KBM-7 (cell line): ENCODE results near the gene DPPA5.
"Not testable (repeated sequence)": the region's sequence is repeated elsewhere in the genome, so short reads cannot be mapped to it uniquely, and the experiment has no call there.

Experiments used
- DNase-seq: peaks from one replicate; pipeline ENCODE4 v3.0.0-alpha.2; 2015
- in situ Hi-C: fragments of 300-500 bp; cut with MboI; formaldehyde crosslinking; loops from 2 replicates; pipeline ENCODE4 v1.14.3; 2020; ENCODE audit warnings: low sequenced_read_pairs, low pct_unique_long_range_greater_than_20kb, mixed read lengths

DPPA5 gene

DNA sequence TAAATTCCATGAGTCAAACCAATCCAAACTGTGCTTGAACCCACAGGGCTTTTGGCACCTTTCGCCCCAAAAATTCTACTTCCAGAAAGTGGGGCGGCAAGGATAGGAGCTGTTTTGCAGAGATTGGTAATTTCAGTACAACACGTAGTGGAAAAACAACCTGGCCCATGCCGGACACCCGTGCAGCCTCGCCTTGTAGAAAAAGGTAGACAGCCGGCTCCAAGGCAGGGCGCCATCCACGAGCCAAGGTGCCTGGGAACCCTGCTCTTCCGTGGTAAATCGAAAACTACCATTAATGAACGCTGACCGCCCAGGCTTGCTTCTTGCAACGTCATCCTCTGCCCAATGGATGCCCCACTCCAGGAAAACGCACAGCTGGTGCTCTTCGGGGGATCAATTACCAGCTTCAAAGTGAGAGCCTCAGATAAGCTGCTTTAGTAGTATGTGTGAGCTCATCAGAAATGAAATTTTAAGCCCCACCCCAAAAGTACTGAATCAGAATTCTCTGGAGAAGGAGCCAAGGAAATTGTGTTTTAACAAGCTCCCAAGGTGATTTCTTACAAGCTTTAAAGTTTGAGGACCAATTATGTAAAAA lies 13.8 kb upstream of the DPPA5 start:
- no peak for DNase-seq
- in situ Hi-C loops, result no loop called here

DNA sequence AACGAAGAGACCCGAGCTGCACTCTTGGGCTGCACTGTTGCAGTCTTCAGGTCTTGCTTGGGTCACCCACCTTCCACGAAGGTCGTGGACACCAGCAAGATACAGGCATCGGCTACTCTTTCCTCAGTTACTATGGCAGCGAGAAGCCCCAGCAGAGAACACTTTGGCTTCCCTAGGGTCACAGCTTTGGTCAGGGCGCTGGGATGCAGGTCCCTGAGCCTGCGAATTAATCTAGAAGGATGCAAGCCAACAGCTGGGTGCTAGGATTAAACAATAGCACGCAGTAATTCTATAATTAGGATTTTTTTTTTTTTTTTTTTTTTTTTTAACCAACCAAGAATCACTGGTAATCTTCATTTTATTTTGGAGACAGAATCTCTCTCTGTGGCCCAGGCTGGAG lies 10.5 kb upstream of the DPPA5 start:
- no peak for DNase-seq
- in situ Hi-C loops, result no loop called here

DNA sequence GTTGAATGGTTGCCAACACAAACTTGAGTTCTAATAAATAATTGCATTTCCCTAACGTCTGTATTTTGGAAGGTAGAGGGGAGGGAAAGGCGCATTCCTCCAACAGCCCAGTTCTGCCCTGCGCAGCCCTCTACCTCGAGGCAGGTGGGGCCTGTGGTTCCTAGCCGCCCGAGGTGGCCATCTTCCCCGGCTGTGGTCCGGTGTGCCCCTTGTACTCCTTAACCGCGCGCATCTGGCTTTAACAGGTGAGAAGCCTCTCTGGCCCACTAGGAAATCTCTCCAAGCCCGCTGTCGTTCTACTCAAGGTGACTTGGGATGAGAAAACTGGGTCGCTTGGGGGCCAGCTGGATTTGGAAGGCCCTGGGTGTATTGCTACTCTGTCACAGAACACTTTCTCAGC lies 10.0 kb upstream of the DPPA5 start:
- in situ Hi-C loops, result no loop called here
- DNase-seq, result no peak

DNA sequence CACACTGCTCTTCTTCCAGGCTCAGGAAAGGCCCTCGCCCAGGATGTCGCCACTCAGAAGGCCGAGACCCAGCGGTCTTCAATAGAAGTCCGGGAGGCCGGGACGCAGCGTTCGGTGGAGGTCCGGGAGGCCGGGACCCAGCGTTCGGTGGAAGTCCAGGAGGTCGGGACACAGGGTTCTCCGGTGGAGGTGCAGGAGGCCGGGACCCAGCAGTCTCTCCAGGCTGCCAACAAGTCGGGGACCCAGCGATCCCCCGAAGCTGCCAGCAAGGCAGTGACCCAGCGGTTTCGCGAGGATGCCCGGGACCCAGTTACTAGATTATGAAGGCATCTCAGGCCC lies 9.4 kb upstream of the DPPA5 start:
- in situ Hi-C loops, result no loop called here

DNA sequence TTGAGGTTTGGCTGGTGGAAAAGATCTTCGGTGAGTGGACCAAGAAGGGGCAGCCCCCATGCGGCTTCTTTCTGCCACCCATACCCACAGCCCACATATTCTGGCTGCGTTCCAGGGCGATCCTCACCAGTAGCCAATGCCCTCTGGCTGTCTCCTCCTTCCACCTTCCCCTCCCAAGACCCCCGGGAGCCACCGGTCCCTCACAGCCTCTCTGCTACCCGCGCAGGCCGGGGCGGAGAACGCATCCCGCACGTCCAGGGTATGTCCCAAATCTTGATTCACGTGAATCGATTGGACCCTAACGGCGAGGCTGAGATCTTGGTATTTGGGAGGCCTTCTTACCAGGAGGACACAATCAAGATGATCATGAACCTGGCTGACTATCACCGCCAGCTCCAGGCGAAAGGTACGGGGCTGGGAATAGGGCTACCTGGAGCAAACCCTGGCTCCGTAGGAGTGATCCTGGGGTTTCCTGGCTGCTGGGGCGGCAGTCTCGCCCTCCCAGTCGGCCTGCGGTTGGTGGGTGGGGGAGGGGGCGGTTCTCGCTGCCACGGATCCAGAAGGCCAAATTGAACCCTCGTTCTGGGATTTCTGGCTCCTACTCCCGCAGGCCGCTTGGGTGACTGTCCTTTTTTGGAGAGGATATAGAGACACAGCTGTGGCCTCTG lies 8.9 kb upstream of the DPPA5 start:
- in situ Hi-C loops, result no loop called here
- DNase-seq, result no peak

More for the DNA sequence above, 9.4 kb upstream of the DPPA5 start:
- DNase-seq, result no peak

DNA sequence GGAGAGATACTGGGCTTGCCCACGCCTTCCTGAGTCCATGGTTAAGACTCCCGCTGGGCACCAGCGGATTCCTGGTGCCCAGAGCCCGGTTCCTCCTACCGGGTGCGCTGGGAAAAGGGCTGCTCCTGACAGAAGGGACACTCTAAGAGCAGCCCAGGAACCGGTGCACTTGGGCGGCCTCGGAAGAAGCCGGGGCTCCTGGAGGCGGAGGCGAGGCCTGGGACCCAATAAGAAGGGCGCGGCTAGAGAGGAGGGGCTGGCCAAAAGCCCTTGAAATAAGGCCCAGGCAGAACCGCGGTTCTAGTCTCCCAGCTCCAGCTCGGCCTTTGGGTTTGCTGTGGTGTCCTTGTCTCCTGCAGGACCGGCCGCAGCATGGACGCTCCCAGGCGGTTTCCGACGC lies 8.3 kb upstream of the DPPA5 start, which contains the start of gene KHDC3L:
Gene KHDC3L, plus strand, starts transcription at position 301 of the 400 bp plus-strand sequence. Its CDS starts 72 bp downstream, at position 373.
- in situ Hi-C loops, result no loop called here
- no peak for DNase-seq

DNA sequence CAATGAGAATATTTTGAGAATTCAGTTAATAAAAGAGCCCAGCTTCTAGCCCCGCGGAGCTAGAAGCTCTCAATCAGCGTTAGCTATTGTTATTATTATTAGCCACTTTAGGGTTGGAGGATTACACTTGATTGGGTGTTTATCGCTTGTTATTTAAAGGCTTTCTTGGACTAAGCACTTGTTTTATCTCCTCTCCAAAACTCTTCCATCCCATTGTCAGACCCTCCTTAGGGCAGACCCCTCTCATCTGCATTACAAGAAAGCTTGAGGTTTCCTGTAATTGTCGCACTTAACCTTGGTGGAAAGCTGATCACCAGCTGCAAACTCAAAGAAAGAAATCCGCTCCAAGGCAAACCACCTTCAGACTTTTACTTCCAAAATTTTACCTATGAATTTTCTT lies 4.8 kb downstream of the DPPA5 start:
- in situ Hi-C loops, result no loop called here
- no peak for DNase-seq

DNA sequence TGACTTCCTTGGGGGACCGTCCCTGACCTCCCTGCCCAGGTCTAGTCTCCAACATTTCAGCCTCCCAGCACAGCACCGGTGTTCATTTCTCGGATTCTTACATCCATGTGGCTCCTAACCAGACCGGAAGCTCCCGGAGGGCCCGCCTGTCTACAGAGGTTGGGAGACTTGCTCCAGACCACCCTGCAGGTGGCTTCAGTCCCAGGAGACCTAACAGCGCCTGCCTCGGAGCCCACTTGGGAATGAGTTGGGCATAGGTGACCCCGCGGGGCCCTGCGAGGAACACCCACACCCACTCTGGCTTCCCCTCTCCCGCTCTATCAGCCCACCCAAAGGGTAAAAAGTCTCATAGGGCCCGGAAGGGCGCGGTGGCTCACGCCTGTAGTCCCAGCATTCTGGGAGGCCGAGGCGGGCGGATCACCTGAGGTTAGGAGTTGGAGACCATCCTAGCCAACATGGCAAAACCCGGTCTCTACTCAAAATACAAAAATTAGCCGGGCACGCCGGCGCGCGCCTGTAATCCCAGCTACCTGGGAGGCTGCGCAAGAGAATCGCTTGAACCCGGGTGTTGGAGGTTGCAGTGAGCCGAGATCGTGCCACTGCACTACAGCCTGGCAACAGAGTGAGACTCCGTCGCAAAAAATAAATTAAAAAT lies 5.4 kb downstream of the DPPA5 start:
- in situ Hi-C loops, result no loop called here
- no peak for DNase-seq

DNA sequence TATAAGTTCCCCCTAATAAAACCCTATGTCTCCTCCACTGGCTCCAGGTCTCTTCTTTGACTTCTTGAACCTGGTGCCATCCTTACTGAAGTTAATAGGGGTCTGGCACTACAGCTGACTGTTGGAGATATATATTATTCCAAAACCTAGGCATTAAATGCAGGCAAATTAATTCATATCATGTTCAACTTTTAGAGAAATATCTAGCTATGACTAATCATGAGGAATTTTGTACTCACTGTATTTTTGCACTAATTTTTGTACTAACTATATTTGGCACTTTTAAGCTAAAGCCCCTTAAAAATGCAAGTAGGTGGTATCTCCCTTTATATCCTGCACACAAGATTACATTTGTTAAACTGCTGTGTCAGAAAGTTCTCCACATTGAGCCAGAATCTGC lies 10.9 kb downstream of the DPPA5 start:
- DNase-seq, result no peak
- in situ Hi-C loops, result no loop called here

DNA sequence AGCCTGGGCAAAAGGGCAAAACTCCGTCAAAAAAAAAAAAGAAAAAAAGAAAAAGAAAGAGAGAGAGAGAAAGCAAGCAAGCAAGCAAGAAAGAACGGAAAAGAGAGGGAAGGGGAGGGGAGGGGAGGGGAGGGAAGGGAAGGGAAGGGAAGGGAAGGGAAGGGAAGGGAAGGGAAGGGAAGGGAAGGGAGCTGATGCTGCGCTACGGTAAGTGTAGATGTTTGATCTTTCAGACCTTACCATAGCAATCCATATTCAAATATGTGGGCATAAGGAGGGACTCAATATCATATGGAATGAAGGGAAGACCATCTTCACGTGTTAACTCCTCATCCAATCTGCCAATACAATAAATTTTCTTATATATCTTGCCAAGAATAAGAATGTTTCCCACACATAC lies 11.9 kb downstream of the DPPA5 start:
- in situ Hi-C loops, result no loop called here
- no peak for DNase-seq

DNA sequence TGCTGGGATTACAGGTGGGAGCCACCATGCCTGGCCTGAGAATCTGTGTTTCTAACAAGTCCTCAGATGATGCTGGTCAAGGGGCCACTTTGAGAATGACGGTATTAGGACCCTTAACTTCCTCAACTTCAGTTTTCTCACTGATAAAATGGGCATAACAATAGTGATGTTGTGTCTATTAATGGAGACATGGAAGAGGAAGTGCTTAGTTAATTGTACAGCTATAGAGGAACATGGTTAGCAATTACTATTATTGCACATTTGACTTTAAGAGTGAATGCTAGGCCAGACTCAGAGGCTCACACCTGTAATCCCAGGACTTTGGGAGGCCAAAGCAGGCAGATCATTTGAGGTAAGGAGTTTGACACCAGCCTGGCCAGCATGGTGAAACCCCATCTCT lies 12.7 kb downstream of the DPPA5 start:
- DNase-seq, result no peak
- in situ Hi-C loops, result no loop called here

DNA sequence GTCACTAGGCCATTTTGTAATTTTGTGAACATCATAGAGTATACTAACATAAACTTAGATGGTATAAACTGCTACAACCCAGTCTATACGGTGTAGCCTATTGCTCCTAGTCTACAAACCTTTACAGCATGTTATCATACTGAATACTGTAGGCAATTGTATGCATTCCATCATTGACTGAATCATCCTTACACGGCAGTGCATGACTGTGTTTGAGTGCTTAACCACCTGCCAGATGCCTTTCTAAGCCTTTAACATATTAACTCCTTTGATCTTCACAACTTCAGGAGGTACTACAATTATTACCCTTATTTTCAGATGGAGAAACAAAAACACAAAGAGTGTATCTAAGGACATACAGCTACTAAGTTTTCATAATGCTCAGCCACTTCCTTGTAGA lies 14.0 kb downstream of the DPPA5 start:
- DNase-seq, result no peak
- in situ Hi-C loops, result no loop called here

DNA sequence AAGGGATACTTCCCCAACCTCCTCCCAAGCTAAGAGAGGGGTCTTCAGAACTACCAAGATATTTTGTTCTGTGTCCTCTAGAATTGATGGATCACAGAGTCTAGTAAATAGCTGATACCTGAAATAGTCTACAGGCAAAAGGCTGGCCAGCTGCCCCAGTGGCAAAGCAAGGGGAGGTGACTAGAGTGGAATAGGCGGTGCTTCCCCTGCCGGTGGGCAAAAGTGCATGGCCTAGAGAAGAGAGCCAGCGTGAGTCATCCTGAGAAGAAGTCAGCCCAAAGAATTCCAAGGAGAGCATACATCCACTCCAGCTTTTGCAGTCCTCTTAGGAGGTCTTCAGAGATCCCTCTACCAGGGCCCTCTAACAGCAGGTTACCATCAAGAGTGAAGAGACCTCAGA lies 14.7 kb downstream of the DPPA5 start:
- DNase-seq, result no peak
- in situ Hi-C loops, result no loop called here

DNA sequence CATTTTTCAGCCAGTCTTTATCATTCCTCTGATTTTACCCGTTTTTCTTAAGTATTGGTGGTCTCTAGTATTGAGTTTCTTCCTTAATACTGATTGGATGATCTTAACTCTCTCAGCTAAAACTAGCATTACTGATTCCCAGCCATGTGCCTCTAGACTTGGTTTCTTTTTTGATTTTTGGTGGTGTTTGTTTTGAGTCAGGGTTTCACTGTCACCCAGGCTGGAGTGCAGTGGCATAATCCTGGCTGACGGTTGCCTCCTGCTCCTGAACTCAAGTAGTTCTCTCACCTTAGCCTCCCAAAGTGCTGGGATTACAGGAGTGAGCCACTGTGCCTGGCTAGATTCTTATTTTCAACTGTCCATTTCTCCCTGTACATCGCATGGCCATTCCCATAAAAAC lies 24.9 kb downstream of the DPPA5 start:
- in situ Hi-C loops, result no loop called here
- DNase-seq, result no peak

DNA sequence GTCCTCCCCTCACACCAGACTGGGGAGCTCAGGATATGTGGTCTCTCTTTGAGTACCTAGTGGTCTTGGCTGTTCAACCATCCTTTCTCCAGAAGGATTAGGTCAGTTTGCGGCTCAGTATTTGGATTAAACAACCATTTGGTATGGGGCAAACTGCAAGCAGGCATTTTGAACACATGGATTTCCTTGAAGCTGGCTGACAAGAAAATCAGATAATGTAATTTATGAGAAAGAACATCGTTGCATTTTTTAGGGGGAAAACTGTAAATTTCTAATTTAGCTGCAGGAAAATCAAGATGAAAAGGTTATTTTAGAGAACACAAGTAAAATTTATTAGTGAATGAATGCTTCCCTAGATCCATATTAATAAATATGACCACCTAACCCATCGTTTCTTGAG lies 25.3 kb downstream of the DPPA5 start:
- no peak for DNase-seq
- in situ Hi-C loops, result no loop called here

DNA sequence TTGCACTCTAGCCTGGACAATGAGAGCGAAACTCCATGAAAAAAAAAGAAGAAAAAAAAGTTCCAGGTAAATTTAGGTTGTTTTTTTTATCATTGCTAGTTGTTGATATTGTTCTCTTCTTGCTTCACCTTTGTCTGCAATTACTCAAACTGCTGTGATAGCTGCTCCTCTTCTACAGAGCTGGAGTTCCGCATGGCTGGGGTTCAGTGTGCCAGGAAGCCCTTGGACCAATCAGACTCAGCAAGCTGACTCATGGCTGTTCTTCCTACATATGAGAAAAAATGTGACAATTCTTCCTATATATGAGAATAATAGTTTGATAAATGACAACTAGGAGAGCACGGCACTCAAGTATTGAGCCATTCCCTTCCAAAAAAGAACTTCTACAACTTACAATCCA lies 28.4 kb downstream of the DPPA5 start:
- in situ Hi-C loops, result no loop called here

DNA sequence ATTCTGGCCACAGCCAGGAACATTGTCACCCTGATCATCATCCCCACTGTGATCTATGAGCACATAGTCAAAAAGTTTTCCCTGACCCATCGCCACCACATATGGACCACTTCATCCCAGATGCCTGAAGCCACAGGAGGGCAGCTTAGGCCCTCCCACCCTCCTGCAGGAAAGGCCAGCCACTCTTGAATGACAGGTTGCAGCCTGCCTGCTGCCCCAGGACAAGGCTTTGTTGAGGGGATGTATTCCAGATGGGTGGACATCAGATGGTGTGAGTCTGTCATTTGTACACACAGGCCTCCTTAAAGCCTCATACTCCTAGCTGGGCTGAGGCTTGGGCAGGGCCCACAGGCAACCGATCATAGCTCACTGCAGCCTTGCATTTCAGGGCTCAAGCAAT lies 30.8 kb downstream of the DPPA5 start:
- in situ Hi-C loops, result no loop called here

More for the DNA sequence above, 28.4 kb downstream of the DPPA5 start:
- DNase-seq, result no peak

DNA sequence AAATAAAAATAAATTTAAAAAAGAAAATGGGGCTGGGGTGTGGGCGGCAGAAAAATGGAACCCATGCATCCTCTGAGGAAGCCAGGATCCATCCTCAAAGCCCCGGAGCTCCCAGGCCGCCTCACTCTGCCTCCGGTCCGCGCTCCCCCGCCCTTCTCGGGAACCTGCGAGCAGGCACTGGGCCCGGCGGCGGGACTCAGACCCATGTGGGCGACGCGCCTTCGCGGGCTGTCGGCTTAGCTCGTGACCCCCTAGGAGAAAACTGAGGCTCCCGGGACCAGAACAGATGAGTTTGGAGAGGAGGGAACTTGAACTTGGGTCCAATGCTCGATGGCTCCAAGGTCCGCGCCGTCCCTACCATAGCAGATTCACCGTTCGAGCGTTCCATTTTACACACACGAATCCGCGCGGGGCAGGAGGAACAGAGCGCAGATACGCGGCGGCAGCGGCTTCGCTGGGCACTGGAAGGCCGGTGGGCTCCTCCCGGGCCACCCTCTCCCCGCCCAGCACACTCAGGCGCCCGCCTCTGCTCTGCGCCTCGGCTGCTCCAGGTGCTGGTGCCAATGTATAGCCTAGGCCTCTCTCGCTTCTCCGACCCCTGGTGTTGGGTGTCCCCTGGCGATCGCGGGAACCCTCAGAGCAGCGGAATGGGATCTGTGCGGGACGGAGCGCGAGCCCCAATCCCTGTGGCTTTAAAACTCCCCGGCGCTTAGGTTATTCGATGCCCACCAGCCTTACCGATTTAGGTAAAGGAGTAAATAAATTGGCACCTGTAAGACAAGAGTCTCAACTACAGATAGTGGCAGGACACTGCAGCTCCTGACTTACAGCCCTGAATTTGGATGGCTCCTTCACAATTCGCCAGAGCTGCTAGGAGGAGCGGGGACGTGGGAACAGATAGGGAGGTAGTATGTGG lies 39.2 kb downstream of the DPPA5 start:
- no peak for DNase-seq
- in situ Hi-C loops, result no loop called here

More for the DNA sequence above, 30.8 kb downstream of the DPPA5 start:
- no peak for DNase-seq

DNA sequence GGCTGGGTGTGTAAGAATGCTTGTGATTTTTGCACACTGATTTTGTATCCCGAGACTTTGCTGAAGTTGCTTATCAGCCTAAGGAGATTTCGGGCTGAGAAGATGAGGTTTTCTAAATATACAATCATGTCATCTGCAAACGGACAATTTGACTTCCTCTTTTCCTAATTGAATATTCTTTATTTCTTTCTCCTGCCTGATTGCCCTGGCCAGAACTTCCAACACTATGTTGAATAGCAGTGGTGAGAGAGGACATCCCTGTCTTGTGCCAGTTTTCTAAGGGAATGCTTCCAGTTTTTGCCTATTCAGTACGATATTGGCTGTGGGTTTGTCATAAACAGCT lies 43.6 kb downstream of the DPPA5 start:
- DNase-seq, in situ Hi-C loops: not testable (repeated sequence)
